Effector memory CD4-positive, alpha-beta T cell (primary cell): ENCODE data around the gene TSNAXIP1.
A peak's percentile ranks its signal among the peaks of the same experiment; 100 is the strongest.

Experiments
- DNase-seq, 3 donors: peaks; one replicate each; pipeline ENCODE4 v3.0.0-alpha.2; 2020
- H3K27ac ChIP-seq: 2 replicates; pipeline ENCODE4 v1.7.0; 2013; ENCODE audit warnings: mild to moderate bottlenecking, low read length, moderate library complexity; ENCODE audit not compliant: insufficient read depth, poor library complexity, severe bottlenecking
- H3K27me3 ChIP-seq: replicated peaks from 2 replicates; pipeline ENCODE4 v1.7.0; 2013; ENCODE audit warnings: mild to moderate bottlenecking, low read length; ENCODE audit not compliant: insufficient read depth, control insufficient read depth, poor library complexity, severe bottlenecking
- H3K36me3 ChIP-seq: 2 replicates; pipeline ENCODE4 v1.7.0; 2013; ENCODE audit warnings: mild to moderate bottlenecking, low read length, moderate library complexity; ENCODE audit not compliant: control insufficient read depth, insufficient read depth
- H3K4me1 ChIP-seq: 2 replicates; pipeline ENCODE4 v1.7.0; 2013; ENCODE audit warnings: low read length, mild to moderate bottlenecking; ENCODE audit not compliant: control insufficient read depth, insufficient read depth, poor library complexity, severe bottlenecking
- H3K4me3 ChIP-seq: 2 replicates; pipeline ENCODE4 v1.7.0; 2013; ENCODE audit warnings: low read length, low read depth, mild to moderate bottlenecking; ENCODE audit not compliant: insufficient read depth, poor library complexity, severe bottlenecking
- H3K9me3 ChIP-seq: 2 replicates; pipeline ENCODE4 v1.7.0; 2013; ENCODE audit warnings: mild to moderate bottlenecking, low read length, moderate library complexity; ENCODE audit not compliant: control insufficient read depth

TSNAXIP1 gene

DNA sequence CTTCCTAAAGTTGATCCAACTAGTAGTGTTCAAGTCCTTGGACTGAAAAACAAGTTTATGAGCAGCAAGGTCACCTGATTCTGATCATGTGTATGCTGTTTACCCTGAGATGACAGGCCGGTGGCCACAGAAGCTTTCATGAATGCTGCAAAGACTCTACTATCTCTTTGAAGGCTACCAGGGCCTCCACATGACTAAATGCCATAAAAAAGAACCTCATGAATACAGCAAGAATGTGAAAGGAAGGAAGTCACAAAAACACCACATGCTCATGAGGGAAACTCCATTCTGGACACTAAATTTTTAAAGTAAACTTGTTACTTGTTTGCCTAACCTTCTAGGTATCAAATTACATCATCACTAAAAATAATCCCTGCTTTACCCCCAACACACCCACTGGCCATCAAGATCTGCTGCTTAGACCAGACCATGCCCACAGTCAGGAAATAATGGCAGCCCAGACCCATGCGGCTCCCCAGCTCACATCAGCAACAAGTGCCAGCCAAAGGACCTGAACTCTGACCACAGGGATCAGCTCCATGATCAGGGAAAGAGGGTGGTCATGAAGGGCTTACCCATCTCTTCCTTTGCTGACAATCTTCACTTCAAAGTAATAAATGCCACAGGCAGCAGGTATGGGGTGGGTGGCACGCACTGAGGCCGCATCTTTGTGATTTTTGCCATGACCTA lies 1.7 kb upstream of the TSNAXIP1 start:
- no peak for DNase-seq
- Histone ChIP-seq H3K4me1 (peaks cover 36% of the 10 kb centered on the region), H3K36me3 (no peaks in the 10 kb centered on the region), H3K4me3 (peak overlapping the region; percentile 98), H3K9me3 (no peaks in the 10 kb centered on the region), H3K27ac (no peak overlapping the region), H3K27me3 (no peaks in the 10 kb centered on the region)

DNA sequence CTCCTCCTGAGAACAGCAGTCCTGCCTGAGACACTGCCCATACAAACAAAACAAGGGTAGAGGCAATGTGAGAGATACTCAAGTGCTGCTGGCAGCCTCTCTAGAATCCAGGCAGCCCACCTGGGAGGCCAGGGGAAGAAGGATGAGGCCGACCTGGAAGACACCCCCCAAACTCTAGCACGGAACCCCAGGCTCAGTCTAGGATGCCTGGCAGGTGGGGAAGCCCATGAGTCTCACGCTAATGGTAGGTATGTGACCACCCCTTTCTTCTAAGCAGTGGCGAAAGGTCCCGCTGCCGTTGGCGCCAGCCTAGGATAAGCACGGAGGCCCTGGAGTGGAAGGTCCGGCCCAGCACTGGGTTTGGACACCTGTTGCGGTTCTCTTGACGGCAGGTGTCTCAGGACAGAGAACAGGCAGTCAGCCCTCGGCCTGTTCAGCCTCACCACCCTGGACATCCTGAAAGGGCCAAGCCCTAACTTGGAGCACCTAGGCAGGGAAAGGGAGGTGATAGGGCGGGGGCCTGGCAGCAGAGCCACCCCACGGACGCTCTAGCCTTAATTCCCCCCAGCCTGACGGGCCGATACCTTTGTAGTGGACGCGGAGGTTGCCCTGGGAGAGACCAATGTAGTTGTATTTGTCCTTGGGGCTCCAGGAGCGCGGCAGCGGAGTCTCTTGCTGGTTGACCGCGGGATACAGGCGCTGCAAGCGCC lies 816 bp upstream of the TSNAXIP1 start:
- no peak for DNase-seq

DNA sequence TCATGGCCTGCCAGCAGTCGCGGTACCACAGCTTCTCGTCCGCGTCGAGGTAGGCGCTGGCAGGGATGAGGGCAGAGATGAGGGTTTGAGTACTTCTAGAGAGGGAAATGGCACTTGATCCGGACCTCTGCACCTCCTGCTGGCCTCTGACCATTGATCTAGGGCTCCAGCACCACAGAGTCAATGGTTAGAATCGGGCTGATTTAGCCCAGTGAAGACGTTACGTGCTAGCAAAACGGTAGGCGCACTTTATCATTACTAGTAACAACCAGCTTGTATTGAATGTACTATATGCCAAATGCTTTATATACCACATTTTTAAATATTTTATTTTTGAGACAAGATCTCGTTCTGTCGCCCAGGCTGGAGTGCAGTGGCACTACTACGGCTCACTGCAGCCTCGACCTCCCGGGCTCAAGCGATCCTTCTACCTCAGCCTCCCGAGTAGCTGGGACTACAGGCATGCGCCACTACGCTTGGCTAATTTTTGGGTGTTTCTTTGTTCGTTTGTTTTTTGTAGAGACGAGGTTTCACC lies 526 bp downstream of the TSNAXIP1 start:
- Histone ChIP-seq H3K27ac (peak overlapping the region; percentile 68), H3K36me3 (no peaks in the 10 kb centered on the region)
- DNase-seq: no peak

More for the DNA sequence above, 816 bp upstream of the TSNAXIP1 start:
- Histone ChIP-seq H3K9me3 (no peaks in the 10 kb centered on the region), H3K27ac (peak overlapping the region; percentile 68), H3K27me3 (no peaks in the 10 kb centered on the region), H3K4me1 (peaks cover 36% of the 10 kb centered on the region), H3K4me3 (peak overlapping the region; percentile 98), H3K36me3 (no peaks in the 10 kb centered on the region)

DNA sequence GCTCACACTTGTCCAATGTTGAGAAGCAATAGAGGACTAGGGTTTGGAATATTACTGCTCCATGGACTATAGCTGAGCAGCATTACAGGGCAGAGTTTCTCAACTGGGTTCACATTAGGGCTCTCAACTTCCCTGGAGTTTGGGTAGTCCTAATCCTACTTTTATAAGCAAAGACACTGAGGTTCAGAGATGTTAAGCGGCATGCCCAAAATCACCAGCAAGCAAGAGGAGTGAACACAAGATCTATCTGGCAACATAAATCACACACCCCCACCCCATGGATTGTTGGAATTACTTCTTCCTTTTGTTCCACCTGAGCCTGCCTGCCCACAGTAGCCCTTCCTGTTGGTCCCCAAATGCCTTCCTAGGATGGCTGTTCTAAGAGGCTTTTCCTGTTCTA lies 5.2 kb downstream of the TSNAXIP1 start:
- H3K9me3 ChIP-seq: no peaks in the 10 kb centered on the region
- H3K4me3 ChIP-seq: no peak overlapping the region
- H3K4me1 ChIP-seq: peaks cover 4% of the 10 kb centered on the region
- DNase-seq: no peak
- no peak overlapping the region for H3K27ac ChIP-seq
- H3K27me3 ChIP-seq: no peaks in the 10 kb centered on the region
- no peaks in the 10 kb centered on the region for H3K36me3 ChIP-seq

More for the DNA sequence above, 526 bp downstream of the TSNAXIP1 start:
- Histone ChIP-seq H3K27me3 (no peaks in the 10 kb centered on the region), H3K4me3 (peak overlapping the region; percentile 98), H3K9me3 (no peaks in the 10 kb centered on the region), H3K4me1 (peaks cover 24% of the 10 kb centered on the region)

DNA sequence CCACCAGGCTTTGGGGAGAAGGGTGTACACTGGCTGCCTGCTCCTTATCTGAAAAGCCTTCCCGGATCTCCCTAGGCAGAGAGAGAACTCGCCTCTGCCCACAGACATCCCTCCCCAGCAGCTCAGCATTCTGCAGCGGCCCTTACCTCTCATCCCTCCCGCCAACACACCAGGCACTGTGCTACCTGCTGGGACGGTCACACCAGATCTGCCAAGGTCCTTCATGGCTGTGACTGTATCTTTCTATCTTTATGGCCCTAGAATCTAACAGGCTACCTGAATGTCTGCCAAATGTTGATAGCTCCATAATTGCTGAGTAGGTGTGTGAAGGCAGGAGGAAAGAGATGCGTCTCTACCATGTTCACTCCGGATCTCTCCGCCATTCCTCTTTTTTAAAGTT lies 7.9 kb downstream of the TSNAXIP1 start:
- Histone ChIP-seq H3K27ac (no peak overlapping the region), H3K9me3 (no peaks in the 10 kb centered on the region), H3K27me3 (no peaks in the 10 kb centered on the region), H3K4me3 (no peak overlapping the region), H3K4me1 (no peaks in the 10 kb centered on the region), H3K36me3 (no peaks in the 10 kb centered on the region)
- DNase-seq: no peak

DNA sequence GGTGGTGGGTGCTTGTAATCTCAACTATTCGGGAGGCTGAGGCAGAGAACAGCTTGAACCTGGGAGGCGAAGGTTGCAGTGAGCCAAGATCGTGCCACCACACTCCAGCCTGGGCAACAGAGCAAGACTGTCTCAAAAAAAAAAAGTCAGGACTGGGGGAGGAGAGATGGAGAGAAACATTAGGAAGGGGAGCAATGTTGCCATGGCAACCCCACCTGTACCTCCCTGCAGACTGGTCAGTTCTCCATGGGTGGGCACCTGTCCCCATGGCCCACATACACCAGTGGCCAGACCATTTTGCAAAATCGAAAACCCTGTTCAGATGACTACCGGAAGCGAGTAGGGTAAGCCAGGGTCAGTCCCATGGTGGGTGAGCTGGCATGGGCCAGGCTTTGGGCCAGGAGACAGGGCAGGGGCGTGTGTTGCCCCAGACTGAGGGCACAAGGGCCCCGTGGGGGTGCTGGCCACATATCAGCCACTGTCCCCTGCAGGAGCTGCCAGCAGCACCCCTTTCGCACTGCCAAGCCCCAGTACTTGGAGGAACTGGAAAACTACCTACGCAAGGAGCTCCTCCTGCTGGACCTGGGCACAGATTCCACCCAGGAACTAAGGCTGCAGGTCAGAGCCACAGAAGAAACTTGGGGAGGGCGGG lies 14.0 kb downstream of the TSNAXIP1 start:
- no peaks in the 10 kb centered on the region for H3K27me3 ChIP-seq
- H3K4me1 ChIP-seq: no peaks in the 10 kb centered on the region
- H3K27ac ChIP-seq: no peak overlapping the region
- H3K4me3 ChIP-seq: no peak overlapping the region
- no peaks in the 10 kb centered on the region for H3K9me3 ChIP-seq
- no peaks in the 10 kb centered on the region for H3K36me3 ChIP-seq
- DNase-seq: no peak

DNA sequence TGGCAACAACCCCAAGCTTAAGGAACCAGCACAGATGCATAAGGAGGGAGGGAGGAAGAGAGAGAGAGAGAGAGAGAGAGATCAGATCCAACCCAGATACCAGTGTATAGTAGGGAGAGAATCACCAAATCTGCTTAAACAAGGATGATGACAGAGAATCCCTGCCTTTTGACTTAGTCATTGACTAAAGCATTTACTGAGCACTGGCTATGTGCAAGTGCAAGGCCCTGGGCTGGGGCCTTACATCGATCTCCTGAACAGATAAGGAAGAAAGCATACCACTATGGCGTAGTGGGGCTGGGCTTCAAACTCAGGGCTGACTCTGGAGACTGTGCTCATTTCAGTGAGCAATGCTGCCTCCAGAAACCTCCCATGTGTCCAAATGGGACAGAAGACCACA lies 15.8 kb downstream of the TSNAXIP1 start:
- no peak for DNase-seq
- H3K36me3 ChIP-seq: peaks cover 5% of the 10 kb centered on the region
- no peak overlapping the region for H3K27ac ChIP-seq

DNA sequence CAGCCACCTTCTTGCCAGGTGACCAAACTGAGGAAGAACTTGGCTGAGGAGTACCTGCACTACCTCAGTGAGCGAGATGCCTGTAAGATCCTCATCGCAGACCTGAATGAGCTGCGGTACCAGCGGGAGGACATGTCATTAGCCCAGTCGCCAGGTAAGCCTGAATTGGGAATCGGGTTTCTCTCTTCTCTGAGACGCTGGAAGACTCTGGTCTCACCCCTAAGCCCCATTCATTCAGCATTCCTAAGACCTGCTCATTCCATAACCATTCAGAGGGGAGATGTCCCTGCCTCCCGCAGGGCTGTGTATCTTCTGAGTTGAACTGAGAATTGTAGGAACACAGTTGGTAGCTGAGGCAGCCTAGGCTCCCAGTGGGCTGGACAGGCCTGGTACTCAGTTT lies 18.4 kb downstream of the TSNAXIP1 start:
- Histone ChIP-seq H3K9me3 (no peaks in the 10 kb centered on the region), H3K4me1 (no peaks in the 10 kb centered on the region), H3K36me3 (peaks cover 25% of the 10 kb centered on the region), H3K27me3 (no peaks in the 10 kb centered on the region), H3K27ac (no peak overlapping the region), H3K4me3 (no peak overlapping the region)
- no peak for DNase-seq

More for the DNA sequence above, 15.8 kb downstream of the TSNAXIP1 start:
- Histone ChIP-seq H3K27me3 (no peaks in the 10 kb centered on the region), H3K9me3 (no peaks in the 10 kb centered on the region), H3K4me1 (no peaks in the 10 kb centered on the region), H3K4me3 (no peak overlapping the region)

DNA sequence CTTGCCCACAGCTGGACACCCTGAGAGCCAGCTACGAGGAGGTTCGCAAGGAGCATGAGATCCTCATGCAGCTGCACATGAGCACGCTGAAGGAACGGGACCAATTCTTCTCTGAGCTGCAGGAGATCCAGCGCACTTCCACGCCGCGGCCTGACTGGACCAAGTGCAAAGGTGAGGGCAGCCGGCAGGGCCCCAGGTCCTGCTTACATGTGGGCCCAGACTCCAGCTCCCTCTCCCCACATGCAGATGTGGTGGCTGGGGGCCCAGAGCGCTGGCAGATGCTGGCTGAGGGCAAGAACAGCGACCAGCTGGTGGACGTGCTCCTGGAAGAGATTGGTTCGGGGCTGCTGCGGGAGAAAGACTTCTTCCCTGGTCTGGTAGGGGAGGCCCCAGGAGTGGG lies 19.2 kb downstream of the TSNAXIP1 start:
- H3K27me3 ChIP-seq: no peaks in the 10 kb centered on the region
- no peak overlapping the region for H3K4me3 ChIP-seq
- H3K27ac ChIP-seq: no peak overlapping the region
- no peaks in the 10 kb centered on the region for H3K9me3 ChIP-seq
- no peak for DNase-seq
- H3K4me1 ChIP-seq: no peaks in the 10 kb centered on the region
- H3K36me3 ChIP-seq: peaks cover 30% of the 10 kb centered on the region

DNA sequence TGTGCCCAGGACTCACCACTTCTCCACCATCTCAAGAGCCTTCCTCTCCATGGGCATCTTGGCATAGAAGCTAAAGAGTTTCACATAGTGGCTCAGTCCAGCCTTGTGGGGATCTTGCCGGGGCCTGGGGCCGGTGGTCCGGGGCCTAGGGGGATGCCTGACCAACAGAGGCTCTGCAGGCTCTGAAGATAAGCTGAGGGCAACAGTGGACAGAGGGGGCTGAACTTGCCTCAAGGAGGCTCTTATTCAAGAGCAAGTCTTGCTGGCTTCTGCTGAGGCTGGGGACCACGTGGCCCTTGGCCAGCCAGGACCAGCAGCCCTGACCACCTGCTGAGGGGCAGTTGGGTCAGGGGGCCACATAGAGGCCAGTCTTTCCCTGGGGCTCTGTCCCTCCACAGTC lies 22.0 kb downstream of the TSNAXIP1 start:
- Histone ChIP-seq H3K27ac (no peak overlapping the region), H3K36me3 (peaks cover 42% of the 10 kb centered on the region), H3K4me3 (no peak overlapping the region), H3K27me3 (no peaks in the 10 kb centered on the region), H3K9me3 (no peaks in the 10 kb centered on the region), H3K4me1 (peaks cover 5% of the 10 kb centered on the region)
- DNase-seq: no peak
